Measurements from ENCODE around the gene SRSF3.
A peak's percentile ranks its signal among the peaks of the same experiment; 100 is the strongest.

Gene SRSF3

GRCh38 chr6:36623547-36624459 is 29.6 kb downstream of the SRSF3 start:
- DNase-seq (ENCODE audit: low read depth) = peak; percentile 71

DNA sequence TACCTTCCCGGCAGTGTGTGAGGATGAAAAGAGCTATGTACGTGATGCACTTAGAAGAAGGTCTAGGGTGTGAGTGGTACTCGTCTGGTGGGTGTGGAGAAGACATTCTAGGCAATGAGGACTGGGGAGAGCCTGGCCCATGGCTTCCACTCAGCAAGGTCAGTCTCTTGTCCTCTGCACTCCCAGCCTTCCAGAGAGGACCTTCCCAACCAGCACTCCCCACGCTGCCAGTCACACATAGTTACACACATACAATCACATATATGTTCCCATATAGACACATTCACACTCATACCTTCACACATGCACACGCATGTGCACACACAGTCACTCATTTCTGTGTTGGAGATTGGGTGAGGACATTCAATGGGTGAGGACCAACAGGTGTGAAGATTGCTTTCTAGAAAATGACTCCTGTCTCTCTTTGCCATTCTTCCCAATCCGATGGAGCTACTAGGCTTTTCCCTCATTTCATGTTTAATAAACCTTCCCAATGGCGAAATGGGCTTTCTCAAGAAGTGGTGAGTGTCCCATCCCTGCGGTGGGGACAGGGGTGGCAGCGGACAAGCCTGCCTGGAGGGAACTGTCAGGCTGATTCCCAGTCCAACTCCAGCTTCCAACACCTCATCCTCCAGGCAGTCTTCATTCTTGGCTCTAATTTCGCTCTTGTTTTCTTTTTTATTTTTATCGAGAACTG is 30.4 kb downstream of the SRSF3 start:
- DNase-seq (ENCODE audit: low read depth) = no peak

DNA sequence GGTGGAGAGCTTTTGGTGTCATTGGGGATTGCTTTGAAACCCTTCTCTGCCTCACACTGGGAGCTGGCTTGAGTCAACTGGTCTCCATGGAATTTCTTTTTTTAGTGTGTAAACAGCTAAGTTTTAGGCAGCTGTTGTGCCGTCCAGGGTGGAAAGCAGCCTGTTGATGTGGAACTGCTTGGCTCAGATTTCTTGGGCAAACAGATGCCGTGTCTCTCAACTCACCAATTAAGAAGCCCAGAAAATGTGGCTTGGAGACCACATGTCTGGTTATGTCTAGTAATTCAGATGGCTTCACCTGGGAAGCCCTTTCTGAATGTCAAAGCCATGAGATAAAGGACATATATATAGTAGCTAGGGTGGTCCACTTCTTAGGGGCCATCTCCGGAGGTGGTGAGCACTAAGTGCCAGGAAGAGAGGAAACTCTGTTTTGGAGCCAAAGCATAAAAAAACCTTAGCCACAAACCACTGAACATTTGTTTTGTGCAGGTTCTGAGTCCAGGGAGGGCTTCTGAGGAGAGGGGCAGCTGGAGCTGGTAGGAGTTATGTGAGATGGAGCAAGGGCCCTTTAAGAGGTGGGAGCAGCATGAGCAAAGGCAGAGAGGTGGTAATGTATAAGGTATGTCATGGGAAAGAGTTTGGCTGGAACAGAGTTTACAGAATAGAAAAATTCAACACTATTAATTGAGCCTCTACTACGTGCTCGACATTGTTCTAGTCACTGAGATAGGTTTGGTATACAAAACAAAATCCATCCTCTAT is 31.2 kb downstream of the SRSF3 start:
- DNase-seq (ENCODE audit: low read depth) = no peak

DNA sequence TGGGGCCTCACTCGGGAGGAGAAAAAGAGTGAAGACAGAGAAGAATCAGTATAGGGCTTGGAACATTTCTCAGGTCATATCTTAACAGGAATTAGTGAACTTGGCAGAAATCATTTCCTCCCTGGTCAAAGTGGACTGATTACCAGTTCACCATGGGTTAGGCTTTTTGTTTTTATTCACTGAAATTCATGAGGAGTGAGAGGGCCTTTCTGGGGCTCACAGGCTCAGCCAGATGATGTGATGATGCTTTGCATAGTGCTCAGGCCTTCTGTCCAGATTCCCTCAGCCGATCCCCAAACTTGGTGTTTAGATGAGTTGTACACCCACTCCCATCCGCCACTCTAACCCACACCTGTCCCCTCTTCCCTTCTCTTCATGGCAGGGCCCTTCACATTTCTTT is 32.5 kb downstream of the SRSF3 start:
- DNase-seq (ENCODE audit: low read depth) = no peak

DNA sequence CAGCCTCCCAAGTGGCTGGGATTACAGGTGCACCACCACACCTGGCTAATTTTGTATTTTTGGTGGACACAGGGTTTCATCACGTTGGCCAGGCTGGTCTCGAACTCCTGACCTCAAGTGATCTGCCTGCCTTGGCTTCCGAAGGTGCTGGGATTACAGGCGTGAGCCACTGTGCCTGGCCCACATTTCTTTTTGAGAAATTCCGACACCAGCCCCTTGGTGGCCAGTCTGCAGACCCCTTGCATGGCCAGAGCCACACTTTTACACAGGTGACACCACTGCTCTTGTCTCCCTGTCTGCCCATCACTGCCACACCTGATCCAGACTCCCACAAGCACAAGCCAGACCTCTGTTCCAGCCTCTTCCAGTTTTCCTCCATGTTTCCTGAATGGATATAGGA is 33.0 kb downstream of the SRSF3 start:
- no peak for DNase-seq (ENCODE audit: low read depth)

GRCh38 chr6:36627801-36628246 is 33.7 kb downstream of the SRSF3 start:
- DNase-seq (ENCODE audit: low read depth) = no peak

- no peak for DNase-seq (ENCODE audit: low read depth)
Observed at GRCh38 chr6:36629784-36630183, 35.6 kb downstream of the SRSF3 start.

DNA sequence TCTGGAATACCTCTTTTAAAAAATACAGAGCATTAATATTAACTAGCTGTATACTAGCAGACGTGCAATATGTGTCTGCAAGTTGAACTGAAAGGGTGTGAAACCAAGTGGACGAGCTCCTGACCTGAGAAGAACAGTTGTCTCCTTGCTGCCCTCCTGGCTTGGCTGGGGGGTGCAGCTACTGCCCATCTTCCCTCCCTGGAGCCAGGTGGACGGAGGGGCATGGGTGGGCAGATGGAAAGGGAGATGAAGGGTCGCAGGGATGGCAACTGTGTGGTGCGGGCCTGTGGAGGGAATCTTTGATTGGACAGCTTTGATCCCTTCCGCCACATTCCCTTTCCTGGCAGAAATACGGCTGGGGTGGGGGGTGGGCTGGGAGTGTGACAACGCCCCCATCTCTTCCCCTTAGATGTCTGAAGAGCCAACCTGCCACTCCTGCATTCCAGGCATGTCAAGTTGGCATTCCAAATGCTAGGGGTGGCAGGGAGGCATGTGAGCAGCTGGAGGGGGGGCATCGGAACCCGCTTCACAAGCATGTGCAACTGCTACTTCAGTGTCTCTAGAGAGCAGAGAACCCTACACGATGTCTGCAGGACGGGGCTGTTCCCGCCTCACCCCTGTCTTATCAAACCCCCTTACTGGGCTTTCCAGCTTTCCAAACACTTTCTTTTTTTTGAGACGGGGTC is 37.3 kb downstream of the SRSF3 start:
- DNase-seq (ENCODE audit: low read depth) = no peak

- DNase-seq (ENCODE audit: low read depth) = no peak
Observed at GRCh38 chr6:36633370-36633769, 39.2 kb downstream of the SRSF3 start.

DNA sequence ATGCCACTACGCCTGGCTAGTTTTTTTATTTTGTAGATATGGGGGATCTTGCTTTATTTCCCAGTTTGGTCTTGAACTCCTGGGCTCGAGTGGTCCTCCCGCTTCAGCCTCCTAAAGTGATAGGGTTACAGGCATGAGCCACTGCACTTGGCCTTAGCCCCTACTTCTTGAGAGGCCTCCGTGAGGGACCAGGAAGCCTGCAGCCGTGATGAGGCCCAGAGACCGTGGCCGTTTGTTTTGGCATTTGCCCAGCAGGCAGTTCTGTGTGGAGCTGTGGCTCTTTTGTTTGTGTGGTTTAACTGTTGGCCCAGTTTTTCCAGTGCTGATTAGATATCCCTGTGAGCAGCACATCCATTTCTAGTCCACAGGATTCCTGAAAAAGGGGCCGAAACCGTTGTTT is 39.8 kb downstream of the SRSF3 start:
- DNase-seq (ENCODE audit: low read depth) = no peak

GRCh38 chr6:36634317-36635108 is 40.4 kb downstream of the SRSF3 start:
- DNase-seq (ENCODE audit: low read depth) = no peak

DNA sequence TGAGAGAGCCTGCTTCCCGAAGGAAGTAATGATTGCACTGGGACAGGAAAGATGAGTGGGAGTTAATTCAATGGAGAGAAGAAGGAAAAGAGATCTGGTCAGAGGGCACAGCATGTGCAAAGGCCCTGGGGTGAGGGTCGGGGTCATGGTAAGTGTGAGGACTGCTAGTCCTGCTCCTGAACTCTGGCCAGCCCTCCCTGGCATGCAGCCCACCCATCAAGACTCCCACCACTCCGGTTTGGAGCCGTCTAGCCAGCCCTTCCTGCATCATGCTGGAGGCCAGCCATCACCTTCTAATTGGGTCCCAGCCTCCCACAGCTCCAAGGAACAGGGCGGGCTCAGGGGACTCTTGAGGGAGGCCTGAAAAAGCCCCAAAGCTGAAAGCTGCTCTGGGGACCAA is 42.1 kb downstream of the SRSF3 start:
- DNase-seq (ENCODE audit: low read depth) = no peak

- no peak for DNase-seq (ENCODE audit: low read depth)
Observed at GRCh38 chr6:36636687-36637418, 42.7 kb downstream of the SRSF3 start.

DNA sequence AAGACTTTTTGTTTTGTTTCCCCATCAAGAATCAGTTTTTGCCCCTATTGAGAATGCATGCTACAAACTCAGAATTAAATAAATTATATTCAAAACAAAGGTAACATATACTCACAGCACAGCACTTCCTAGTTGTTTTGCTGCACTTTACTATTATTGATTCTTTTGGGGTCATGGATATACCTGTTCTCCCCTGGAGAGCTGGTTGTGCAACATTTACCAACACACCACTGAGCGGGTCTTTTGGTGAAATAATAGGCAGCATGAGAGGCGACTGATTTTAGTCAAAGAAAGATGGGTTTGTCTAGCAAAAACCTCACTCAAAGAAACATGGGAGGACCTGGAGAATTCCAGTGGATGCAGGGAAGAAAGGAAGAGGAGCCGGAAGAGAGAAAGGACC is 44.4 kb downstream of the SRSF3 start:
- DNase-seq (ENCODE audit: low read depth) = no peak

GRCh38 chr6:36639171-36639808 is 45.1 kb downstream of the SRSF3 start:
- no peak for DNase-seq (ENCODE audit: low read depth)

DNA sequence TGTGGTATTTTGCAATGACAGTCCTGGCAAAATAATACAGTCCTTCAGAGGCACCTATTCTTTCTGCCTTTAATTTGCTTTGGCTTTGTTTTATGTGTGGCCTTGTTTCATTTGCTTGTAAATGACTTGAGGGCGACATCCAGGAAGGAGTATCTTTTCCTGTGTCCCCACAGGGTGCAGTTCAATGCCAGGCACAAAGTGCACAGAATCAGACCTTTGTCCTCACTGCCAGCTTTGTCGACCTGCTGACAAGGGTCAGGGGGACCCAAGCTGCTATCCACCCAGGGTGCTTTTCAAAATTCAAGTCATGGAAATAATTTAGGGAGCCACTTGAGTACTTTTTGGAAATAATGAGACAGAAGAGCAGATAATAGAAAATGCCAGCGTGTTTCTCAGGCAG is 47.4 kb downstream of the SRSF3 start:
- no peak for DNase-seq (ENCODE audit: low read depth)

DNA sequence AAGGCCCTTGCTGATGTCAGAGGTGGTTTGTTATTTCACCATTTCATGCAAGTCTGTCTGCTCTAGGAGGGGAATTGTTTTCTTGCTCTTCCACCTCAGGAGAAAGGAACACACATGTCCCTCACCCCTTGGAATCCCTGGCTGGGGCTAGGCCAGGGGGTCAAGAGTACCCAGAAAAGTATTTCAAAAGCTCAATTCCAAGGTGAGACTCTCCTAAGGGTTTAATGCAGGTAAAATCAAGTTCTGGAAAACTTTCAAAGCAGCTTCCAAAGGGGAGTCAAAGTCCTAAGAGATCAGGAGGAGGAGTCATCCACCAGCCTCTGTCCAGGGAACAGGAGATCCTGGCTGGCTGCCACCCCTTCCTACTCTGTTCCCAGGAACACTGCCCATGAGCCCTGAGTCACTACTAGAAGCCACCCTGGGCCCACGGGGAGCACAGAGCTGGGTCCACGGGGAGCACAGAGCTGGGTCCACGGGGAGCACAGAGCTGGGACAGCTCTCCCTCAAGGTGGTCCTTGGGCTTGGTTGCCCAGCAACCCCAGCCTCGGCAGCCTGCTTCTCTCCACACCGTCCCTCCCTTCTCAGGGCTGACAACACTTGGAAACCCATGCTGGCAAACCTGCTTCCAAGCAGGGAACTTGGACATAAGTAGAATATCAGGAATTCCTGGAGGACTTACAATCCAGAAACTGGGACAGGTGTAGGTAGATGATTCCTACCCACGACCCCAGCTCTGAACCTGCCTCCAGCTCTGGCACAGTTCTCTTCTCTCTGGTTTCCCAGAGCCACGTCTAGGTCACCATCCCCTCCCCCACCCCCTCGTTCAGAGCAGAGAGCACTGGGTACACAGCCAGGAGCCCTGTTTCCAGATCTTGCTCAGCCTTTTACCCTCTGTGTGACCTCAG is 49.0 kb downstream of the SRSF3 start:
- DNase-seq (ENCODE audit: low read depth) = no peak

DNA sequence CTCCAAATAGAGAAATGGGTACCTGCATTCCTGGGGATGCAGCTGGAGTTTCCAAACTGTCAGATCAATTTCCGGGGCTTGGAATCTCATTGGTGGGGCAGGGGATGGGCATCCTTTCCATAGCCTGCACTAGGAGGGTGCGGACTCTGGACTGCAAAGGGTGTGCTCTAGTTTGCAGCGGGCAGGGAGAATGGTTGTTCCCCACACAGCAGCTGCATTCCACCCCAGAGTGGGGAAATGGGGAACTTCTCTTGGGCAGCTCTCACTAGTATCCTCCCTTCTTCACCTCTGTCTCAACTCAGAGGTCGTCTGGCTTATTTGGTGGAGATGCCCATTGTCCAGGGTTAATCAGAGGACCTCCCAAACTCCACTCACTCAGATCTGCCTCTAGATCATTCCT is 49.8 kb downstream of the SRSF3 start:
- no peak for DNase-seq (ENCODE audit: low read depth)

DNA sequence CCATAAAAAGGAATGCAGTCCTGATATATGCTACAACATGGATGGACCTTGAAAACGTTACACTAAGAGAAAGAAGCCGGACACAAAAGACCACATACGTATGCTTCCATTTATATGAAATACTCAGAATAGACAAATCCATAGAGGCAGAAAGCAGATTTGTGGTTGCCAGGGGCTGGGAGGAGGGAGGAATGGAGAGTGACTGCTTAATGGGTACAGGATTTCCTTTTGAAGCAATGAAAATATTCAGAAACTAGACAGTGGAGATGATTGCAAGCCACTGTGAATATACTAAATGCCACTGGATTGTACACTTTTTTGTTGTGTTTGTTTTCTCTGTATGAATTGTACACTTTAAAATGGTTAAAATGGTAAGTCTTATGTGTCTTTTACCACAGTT is 54.9 kb downstream of the SRSF3 start:
- no peak for DNase-seq (ENCODE audit: low read depth)
